GM12878 (cell line): Measurements from ENCODE around the gene RBPMS2. TPM values are rescaled to one million over a fixed set of nuclear protein-coding genes. Genes with fewer than 3 reads are reported as not detected.

Source experiments
- ATAC-seq: fragments of 200-7000 bp; cut with Tn5 transposase; 3 replicates; pipeline ENCODE4 v1.9.1; 2020; ENCODE audit warnings: mild to moderate bottlenecking, moderate library complexity
- BruUV-seq: library from RNA; stranded (reverse); fragments of 400-500 nt; replicated peaks from 2 replicates; lab custom pipeline; 2021; lab: Mats Ljungman, UMichigan
- CTCF ChIA-PET: fragments of 300-600 bp; sonication (Branson Sonifier 250); formaldehyde crosslinking; extraction: SDS; loops from one replicate; lab custom pipeline; 2021; ENCODE audit warnings: inconsistent platforms; lab: Yijun Ruan, JAX
- POLR2A ChIA-PET: fragments of 350-600 bp; formaldehyde crosslinking; extraction: SDS; loops from one replicate; lab custom pipeline; 2021; ENCODE audit warnings: inconsistent platforms; lab: Charles Lee
- RAD21 ChIA-PET: fragments of 300-600 bp; sonication (Branson Sonifier 250); formaldehyde crosslinking; loops from one replicate; lab custom pipeline; 2023; ENCODE audit warnings: antibody characterized with exemption; ENCODE audit not compliant: unreplicated experiment; lab: Charles Lee
- SMC1A ChIA-PET: fragments of 300-600 bp; sonication (Branson Sonifier 250); formaldehyde crosslinking; loops from one replicate; lab custom pipeline; 2023; ENCODE audit not compliant: unreplicated experiment, uncharacterized antibody; lab: Charles Lee
- DNase-seq: peaks from one replicate; pipeline ENCODE4 v3.0.0-alpha.2; 2011; ENCODE audit warnings: low read depth, low spot score
- FAIRE-seq: peaks from 3 replicates; lab custom pipeline; 2011; peaks lifted over from hg19 to GRCh38; lab: Jason Lieb, UNC
- H2AFZ ChIP-seq: 2 replicates; pipeline ENCODE4 v1.6.0; 2011; ENCODE audit warnings: low read depth, low read length, control low read depth; ENCODE audit not compliant: control insufficient read depth
- H3K27ac ChIP-seq: 2 replicates; pipeline ENCODE4 v1.5.1; 2011; ENCODE audit warnings: control low read depth; ENCODE audit not compliant: control insufficient read depth, insufficient read depth
- H3K27me3 ChIP-seq, 2 experiments: replicated peaks in 1 of 2; 2 replicates each; pipeline versions ENCODE4 v1.6.0 to v1.6.1; 2011; ENCODE audit warnings: low read length in 1 of 2; ENCODE audit not compliant: control insufficient read depth in 2 of 2, insufficient read depth in 2 of 2
- H3K36me3 ChIP-seq, 2 experiments: 2 replicates each; pipeline ENCODE4 v1.5.1; 2011; ENCODE audit warnings: low read length in 1 of 2; ENCODE audit not compliant: control insufficient read depth in 2 of 2, insufficient read depth in 2 of 2
- H3K4me1 ChIP-seq: 2 replicates; pipeline ENCODE4 v1.6.1; 2011; ENCODE audit warnings: mild to moderate bottlenecking, low read length, moderate library complexity, mixed read lengths; ENCODE audit not compliant: control insufficient read depth, insufficient read depth
- H3K4me2 ChIP-seq: 2 replicates; pipeline ENCODE4 v1.6.0; 2011; ENCODE audit warnings: control low read depth; ENCODE audit not compliant: control insufficient read depth, insufficient read depth
- H3K4me3 ChIP-seq: fragments of 200-600 bp; sonication (generic); 2 replicates; pipeline ENCODE4 v1.5.1; 2016
- H3K79me2 ChIP-seq: 2 replicates; pipeline ENCODE4 v1.6.0; 2011; ENCODE audit warnings: low read length; ENCODE audit not compliant: control insufficient read depth, insufficient read depth
- H3K9ac ChIP-seq: 2 replicates; pipeline ENCODE4 v1.8.0; 2011; ENCODE audit warnings: low read length, control low read depth, mixed read lengths; ENCODE audit not compliant: control insufficient read depth, insufficient read depth
- H3K9me3 ChIP-seq: replicated peaks from 3 replicates; pipeline ENCODE4 v1.5.1; 2011; ENCODE audit warnings: mild to moderate bottlenecking, low read length; ENCODE audit not compliant: control insufficient read depth, insufficient read depth
- H4K20me1 ChIP-seq: 2 replicates; pipeline ENCODE4 v1.6.0; 2011; ENCODE audit not compliant: control insufficient read depth, insufficient read depth
- CREM ChIP-seq: IDR thresholded peaks from 2 replicates; pipeline ENCODE4 v1.6.1; 2014; ENCODE audit warnings: antibody characterized with exemption, low read depth
- ESRRA ChIP-seq: IDR thresholded peaks from 2 replicates; pipeline ENCODE4 v1.6.1; 2012; ENCODE audit warnings: mild to moderate bottlenecking, low read length, improper control_type of control experiment
- KDM1A ChIP-seq: fragments of 200-600 bp; sonication (generic); IDR thresholded peaks from 2 replicates; pipeline ENCODE4 v1.6.1; 2016; ENCODE audit warnings: borderline replicate concordance
- PAX5 ChIP-seq: IDR thresholded peaks from 2 replicates; pipeline ENCODE4 v1.6.1; 2011; ENCODE audit warnings: low read depth, low read length, borderline replicate concordance
- PRDM15 ChIP-seq: fragments of 450-650 bp; formaldehyde crosslinking; IDR thresholded peaks from 2 replicates; pipeline ENCODE4 v1.4.0; 2020; ENCODE audit warnings: mild to moderate bottlenecking, moderate library complexity
- SMAD1 ChIP-seq: fragments of 450-650 bp; IDR thresholded peaks from 2 replicates; pipeline ENCODE4 v1.6.1; 2018; ENCODE audit warnings: mild to moderate bottlenecking, low read depth; ENCODE audit not compliant: partially characterized antibody
- TARDBP ChIP-seq: IDR thresholded peaks from 2 replicates; pipeline ENCODE4 v1.6.1; 2016; ENCODE audit warnings: borderline replicate concordance
- ZNF217 ChIP-seq: fragments of 450-650 bp; IDR thresholded peaks from 2 replicates; pipeline ENCODE4 v1.6.1; 2017; ENCODE audit warnings: antibody characterized with exemption, mild to moderate bottlenecking
- ZNF274 ChIP-seq: IDR thresholded peaks from one replicate; pipeline ENCODE4 v1.8.0; 2011; ENCODE audit not compliant: insufficient read length, insufficient read depth
- ZNF592 ChIP-seq: fragments of 450-650 bp; IDR thresholded peaks from 2 replicates; pipeline ENCODE4 v1.6.1; 2017; ENCODE audit warnings: mild to moderate bottlenecking, moderate library complexity
- WGBS: methylation state at CpG from one replicate; pipeline ENCODE4 v1.1.6; 2016; ENCODE audit warnings: low lambda C conversion rate; ENCODE audit not compliant: insufficient replicate concordance, insufficient coverage; ENCODE audit errors: missing lambda C conversion rate; 5-methylcytosine and 5-hydroxymethylcytosine counted together
- in situ Hi-C: fragments of 300-500 bp; cut with MboI; formaldehyde crosslinking; loops from 9 replicates; pipeline ENCODE4 v1.14.3; 2018; ENCODE audit warnings: mixed read lengths
- intact Hi-C: fragments of 100-400 bp; cut with micrococcal nuclease; formaldehyde crosslinking; loops from one replicate; pipeline ENCODE4 v1.14.2; 2022; ENCODE audit not compliant: unreplicated experiment
- polyA plus RNA-seq, 11 experiments: library from polyadenylated mRNA; depleted of rRNA in 4 of 11; unstranded in 6 of 11; stranded (reverse) in 5 of 11; fragments of >200 nt; fragmentation: Nextera tagmentation in 4 of 11; fragmentation: Illumina TruSeq in 1 of 11; extraction: Ambion mirVana in 4 of 11; extraction: Trizol in 1 of 11; gene quantifications; 1 replicate in 1 of 11; 2 replicates in 10 of 11; pipeline versions ENCODE4 v1.2.1 to v1.2.3, GENCODE V29; 2011 to 2016; ENCODE audit warnings: inconsistent platforms in 2 of 11, missing spikeins in 2 of 11, low read depth in 1 of 11
- total RNA-seq, 4 experiments: library from RNA; depleted of rRNA in 3 of 4; stranded (reverse); fragments of >200 nt in 3 of 4; fragmentation: Illumina TruSeq in 1 of 4; extraction: Trizol in 1 of 4; gene quantifications; 2 replicates each; pipeline versions ENCODE4 v1.2.1 to v1.2.3, GENCODE V29; 2013 to 2021
- TF ChIP-seq, protein P1 (sequence below): fragments of 450-650 bp; IDR thresholded peaks from 2 replicates; pipeline ENCODE4 v1.6.1; 2016; ENCODE audit warnings: mild to moderate bottlenecking
- TF ChIP-seq, protein P2 (sequence below): IDR thresholded peaks from 2 replicates; pipeline ENCODE4 v1.6.1; 2012; ENCODE audit warnings: low read length, inconsistent platforms

Gene RBPMS2
- total and polyA plus RNA-seq, 10 of the 15 experiments (the other 5 are each of a cell fraction or from before 2014, with no cell fraction given) = 0.06 to 0.31 (median 0.19) TPM; not detected in 3

GRCh38 chr15:64746921-64747320 lies 28.5 kb downstream of the RBPMS2 start (continued):
- TF ChIP-seq, protein P1, sequence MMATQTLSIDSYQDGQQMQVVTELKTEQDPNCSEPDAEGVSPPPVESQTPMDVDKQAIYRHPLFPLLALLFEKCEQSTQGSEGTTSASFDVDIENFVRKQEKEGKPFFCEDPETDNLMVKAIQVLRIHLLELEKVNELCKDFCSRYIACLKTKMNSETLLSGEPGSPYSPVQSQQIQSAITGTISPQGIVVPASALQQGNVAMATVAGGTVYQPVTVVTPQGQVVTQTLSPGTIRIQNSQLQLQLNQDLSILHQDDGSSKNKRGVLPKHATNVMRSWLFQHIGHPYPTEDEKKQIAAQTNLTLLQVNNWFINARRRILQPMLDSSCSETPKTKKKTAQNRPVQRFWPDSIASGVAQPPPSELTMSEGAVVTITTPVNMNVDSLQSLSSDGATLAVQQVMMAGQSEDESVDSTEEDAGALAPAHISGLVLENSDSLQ = no peak
- no peak for TF ChIP-seq KDM1A

GRCh38 chr15:64746356-64746755 lies 29.0 kb downstream of the RBPMS2 start:
- Histone ChIP-seq H3K9me3 (no peaks in the 10 kb centered on the region), H2AFZ (no peak overlapping the region), H3K9ac (no peak overlapping the region), H3K27me3 (no peaks in the 10 kb centered on the region; a peak in 1 of 4 replicates), H3K36me3 (no peaks in the 10 kb centered on the region), H3K4me1 (no peaks in the 10 kb centered on the region), H3K79me2 (no peaks in the 10 kb centered on the region), H3K4me3 (no peak overlapping the region), H3K4me2 (no peak overlapping the region), H3K27ac (no peak overlapping the region), H4K20me1 (no peaks in the 10 kb centered on the region)
- ChIA-PET CTCF (interaction anchor here (1.9 kb wide), 1 partner anchor 63 kb away, joined by 15 read pairs; no protein-coding TSS in a partner anchor), POLR2A (interaction anchor here (0.5 to 1.0 kb wide), 2 partner anchors 54 to 80 kb away, joined by 4 to 5 read pairs; partner anchors contain the start of gene PIF1), RAD21 (no interaction called here), SMC1A (interaction anchor here (1.0 to 22.7 kb wide), 2 partner anchors 62 to 149 kb away, joined by 3 to 308 read pairs; no protein-coding TSS in a partner anchor)
- DNase-seq (no peak), ATAC-seq (no peak), FAIRE-seq (no peak)
- in situ Hi-C loops = no loop called here
- 64% methylated on average over 5 of the region's 5 CpGs for WGBS
- BruUV-seq = no TSS peak
- intact Hi-C loops = no loop called here
- TF ChIP-seq ZNF592 (no peak), PRDM15 (CRISPR knock-in tag) (no peak), ZNF274 (no peak), ESRRA (no peak), CREM (no peak), PAX5 (no peak), SMAD1 (no peak), TARDBP (no peak), ZNF217 (no peak)
- TF ChIP-seq, protein P2, sequence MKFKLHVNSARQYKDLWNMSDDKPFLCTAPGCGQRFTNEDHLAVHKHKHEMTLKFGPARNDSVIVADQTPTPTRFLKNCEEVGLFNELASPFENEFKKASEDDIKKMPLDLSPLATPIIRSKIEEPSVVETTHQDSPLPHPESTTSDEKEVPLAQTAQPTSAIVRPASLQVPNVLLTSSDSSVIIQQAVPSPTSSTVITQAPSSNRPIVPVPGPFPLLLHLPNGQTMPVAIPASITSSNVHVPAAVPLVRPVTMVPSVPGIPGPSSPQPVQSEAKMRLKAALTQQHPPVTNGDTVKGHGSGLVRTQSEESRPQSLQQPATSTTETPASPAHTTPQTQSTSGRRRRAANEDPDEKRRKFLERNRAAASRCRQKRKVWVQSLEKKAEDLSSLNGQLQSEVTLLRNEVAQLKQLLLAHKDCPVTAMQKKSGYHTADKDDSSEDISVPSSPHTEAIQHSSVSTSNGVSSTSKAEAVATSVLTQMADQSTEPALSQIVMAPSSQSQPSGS = no peak
